H1 (cell line): Measurements from ENCODE around the gene CTNNA3. TPM values are rescaled to one million over a fixed set of nuclear protein-coding genes. Genes with fewer than 3 reads are reported as not detected.

Source experiments
- CTCF ChIA-PET: fragments of 300-600 bp; sonication (Branson Sonifier 250); formaldehyde crosslinking; loops from one replicate; lab custom pipeline; 2021; ENCODE audit not compliant: partially characterized antibody; lab: Charles Lee
- POLR2A ChIA-PET: fragments of 300-600 bp; sonication (Branson Sonifier 250); formaldehyde crosslinking; loops from one replicate; lab custom pipeline; 2021; ENCODE audit warnings: inconsistent platforms; ENCODE audit not compliant: partially characterized antibody; lab: Charles Lee
- DNase-seq, 2 experiments: peaks; one replicate each; pipeline versions ENCODE4 v3.0.0 to v3.0.0-alpha.2; 2010 to 2022; ENCODE audit warnings: low spot score in 2 of 2, low read depth in 1 of 2, mixed read lengths in 1 of 2
- FAIRE-seq: peaks from 2 replicates; lab custom pipeline; 2011; peaks lifted over from hg19 to GRCh38; lab: Jason Lieb, UNC
- H2AFZ ChIP-seq: 2 replicates; pipeline ENCODE4 v1.8.1; 2012; ENCODE audit warnings: low read length, inconsistent platforms
- H2AK5ac ChIP-seq: 2 replicates; pipeline ENCODE4 v1.6.1; 2013; ENCODE audit warnings: low read depth, low read length
- H2BK120ac ChIP-seq: replicated peaks from 2 replicates; pipeline ENCODE3; 2013; ENCODE audit warnings: low read depth, low read length, inconsistent platforms
- H2BK12ac ChIP-seq: 2 replicates; pipeline ENCODE4 v1.6.1; 2013; ENCODE audit warnings: low read depth, low read length
- H2BK15ac ChIP-seq: 2 replicates; pipeline ENCODE4 v1.6.1; 2013; ENCODE audit warnings: low read length
- H2BK20ac ChIP-seq: 2 replicates; pipeline ENCODE4 v1.6.1; 2013; ENCODE audit warnings: low read length
- H2BK5ac ChIP-seq: 2 replicates; pipeline ENCODE4 v1.6.1; 2013; ENCODE audit warnings: low read depth, low read length
- H3K14ac ChIP-seq: 2 replicates; pipeline ENCODE4 v1.6.1; 2013; ENCODE audit warnings: inconsistent platforms; ENCODE audit not compliant: insufficient read length
- H3K18ac ChIP-seq: 2 replicates; pipeline ENCODE4 v1.6.1; 2013; ENCODE audit warnings: low read length; ENCODE audit errors: extremely low read depth
- H3K23ac ChIP-seq: 2 replicates; pipeline ENCODE4 v1.6.1; 2013; ENCODE audit warnings: inconsistent platforms; ENCODE audit not compliant: insufficient read length
- H3K23me2 ChIP-seq: 2 replicates; pipeline ENCODE4 v1.6.1; 2013; ENCODE audit warnings: low read depth, low read length
- H3K27ac ChIP-seq: 2 replicates; pipeline ENCODE4 v1.6.1; 2011; ENCODE audit warnings: low read depth, low read length, inconsistent platforms
- H3K27me3 ChIP-seq, 4 experiments: replicated peaks in 1 of 4; 1 replicate in 1 of 4; 2 replicates in 3 of 4; pipeline versions ENCODE4 v1.6.1 to v1.8.1; 2011 to 2013; ENCODE audit warnings: low read length in 3 of 4, mild to moderate bottlenecking in 3 of 4, inconsistent platforms in 2 of 4, mixed read lengths in 2 of 4, moderate library complexity in 1 of 4; ENCODE audit not compliant: control insufficient read depth in 3 of 4, insufficient read depth in 3 of 4; ENCODE audit errors: extremely low read depth in 1 of 4
- H3K36me3 ChIP-seq, 4 experiments: 2 replicates each; pipeline versions ENCODE4 v1.6.1 to v1.8.1; 2011 to 2013; ENCODE audit warnings: mild to moderate bottlenecking in 4 of 4, low read length in 3 of 4, moderate library complexity in 2 of 4, control low read depth in 1 of 4, inconsistent platforms in 1 of 4; ENCODE audit not compliant: insufficient read depth in 4 of 4, control insufficient read depth in 2 of 4
- H3K4ac ChIP-seq: replicated peaks from 2 replicates; pipeline ENCODE3; 2013; ENCODE audit warnings: low read length, low read depth, mixed read lengths, inconsistent platforms; ENCODE audit not compliant: insufficient read length
- H3K4me1 ChIP-seq, 4 experiments: replicated peaks in 1 of 4; 1 replicate in 1 of 4; 2 replicates in 3 of 4; pipeline versions ENCODE4 v1.6.1 to v1.8.1; 2011 to 2013; ENCODE audit warnings: low read length in 3 of 4, inconsistent platforms in 2 of 4, mixed read lengths in 1 of 4; ENCODE audit not compliant: insufficient read depth in 4 of 4, control insufficient read depth in 3 of 4
- H3K4me2 ChIP-seq, 2 experiments: 2 replicates each; pipeline versions ENCODE4 v1.6.1 to v1.8.1; 2011 to 2013; ENCODE audit warnings: low read depth in 2 of 2, low read length in 2 of 2, control low read depth in 1 of 2, inconsistent platforms in 1 of 2, mild to moderate bottlenecking in 1 of 2; ENCODE audit not compliant: insufficient read depth in 1 of 2
- H3K4me3 ChIP-seq, 4 experiments: fragments of 200-600, 300-600 bp in 1 of 4; sonication (generic), shearing (Covaris generic), sonication (Bioruptor Twin) in 1 of 4; 2 replicates each; pipeline versions ENCODE4 v1.5.1 to v1.8.1; 2011 to 2016; ENCODE audit warnings: low read length in 4 of 4, low read depth in 3 of 4, control low read depth in 2 of 4, inconsistent platforms in 2 of 4, mild to moderate bottlenecking in 2 of 4, mixed read lengths in 1 of 4, moderate library complexity in 1 of 4; ENCODE audit not compliant: insufficient read depth in 2 of 4; ENCODE audit errors: extremely low read depth in 1 of 4
- H3K56ac ChIP-seq: replicated peaks from 2 replicates; pipeline ENCODE3; 2013; ENCODE audit warnings: low read depth, mild to moderate bottlenecking, mixed read lengths, low read length, inconsistent platforms; ENCODE audit not compliant: insufficient read length
- H3K79me1 ChIP-seq: 2 replicates; pipeline ENCODE4 v1.6.1; 2013; ENCODE audit warnings: low read depth, low read length, control low read depth
- H3K79me2 ChIP-seq, 2 experiments: 2 replicates each; pipeline versions ENCODE4 v1.6.1 to v1.8.1; 2012 to 2013; ENCODE audit warnings: low read length in 2 of 2, mild to moderate bottlenecking in 2 of 2, inconsistent platforms in 1 of 2; ENCODE audit not compliant: insufficient read depth in 2 of 2, control insufficient read depth in 1 of 2
- H3K9ac ChIP-seq, 4 experiments: replicated peaks in 1 of 4; 1 replicate in 1 of 4; 2 replicates in 3 of 4; pipeline versions ENCODE4 v1.6.1 to v1.8.1; 2011 to 2013; ENCODE audit warnings: low read depth in 3 of 4, low read length in 3 of 4, control low read depth in 2 of 4, mild to moderate bottlenecking in 2 of 4, moderate library complexity in 2 of 4, inconsistent platforms in 1 of 4; ENCODE audit errors: extremely low read depth in 1 of 4
- H3K9me3 ChIP-seq, 2 experiments: 2 replicates each; pipeline versions ENCODE4 v1.6.1 to v1.8.1; 2012 to 2013; ENCODE audit warnings: mild to moderate bottlenecking in 2 of 2, moderate library complexity in 2 of 2, control low read depth in 1 of 2, inconsistent platforms in 1 of 2, low read depth in 1 of 2, low read length in 1 of 2, mixed read lengths in 1 of 2; ENCODE audit not compliant: insufficient read depth in 2 of 2
- H4K20me1 ChIP-seq, 2 experiments: replicated peaks in 1 of 2; 2 replicates each; pipeline versions ENCODE3 to v1.8.1; 2011 to 2013; ENCODE audit warnings: inconsistent platforms in 2 of 2, low read length in 2 of 2, mild to moderate bottlenecking in 1 of 2; ENCODE audit not compliant: insufficient read depth in 2 of 2, control insufficient read depth in 1 of 2
- H4K5ac ChIP-seq: 2 replicates; pipeline ENCODE4 v1.6.1; 2013; ENCODE audit warnings: low read length, low read depth, mixed read lengths, inconsistent platforms; ENCODE audit not compliant: insufficient read length
- H4K8ac ChIP-seq: 2 replicates; pipeline ENCODE4 v1.8.0; 2013; ENCODE audit warnings: mild to moderate bottlenecking, moderate library complexity, low read length, inconsistent platforms; ENCODE audit not compliant: insufficient read depth; ENCODE audit errors: extremely low read depth
- H4K91ac ChIP-seq: replicated peaks from 2 replicates; pipeline ENCODE3; 2013; ENCODE audit warnings: low read length, mixed read lengths, inconsistent platforms; ENCODE audit not compliant: insufficient read length
- ATF3 ChIP-seq: IDR thresholded peaks from 2 replicates; pipeline ENCODE4 v1.6.1; 2011; ENCODE audit warnings: low read depth, mild to moderate bottlenecking, low read length; ENCODE audit not compliant: insufficient read depth
- BRCA1 ChIP-seq: IDR thresholded peaks from 2 replicates; pipeline ENCODE4 v1.6.1; 2012; ENCODE audit warnings: low read depth, low read length, improper control_type of control experiment
- CBX5 ChIP-seq: fragments of 300-800, 300-1000 bp; sonication (generic); IDR thresholded peaks from 2 replicates; pipeline ENCODE4 v1.7.1; 2016; ENCODE audit warnings: antibody characterized with exemption, low read length, low read depth
- CHD2 ChIP-seq: IDR thresholded peaks from 2 replicates; pipeline ENCODE4 v1.6.1; 2012; ENCODE audit warnings: low read length, improper control_type of control experiment
- FOSL1 ChIP-seq: IDR thresholded peaks from 2 replicates; pipeline ENCODE4 v1.6.1; 2011; ENCODE audit warnings: mild to moderate bottlenecking, low read depth, low read length, moderate library complexity; ENCODE audit not compliant: insufficient read depth
- GTF2F1 ChIP-seq: IDR thresholded peaks from 2 replicates; pipeline ENCODE4 v1.6.1; 2012; ENCODE audit warnings: low read depth, low read length, improper control_type of control experiment, borderline replicate concordance
- KDM4A ChIP-seq: IDR thresholded peaks from one replicate; pipeline ENCODE4 v1.7.1; 2012; ENCODE audit warnings: low read depth, mild to moderate bottlenecking, moderate library complexity, low read length, inconsistent platforms; ENCODE audit not compliant: severe bottlenecking
- KDM5A ChIP-seq: fragments of 200-600 bp; IDR thresholded peaks from 2 replicates; pipeline ENCODE4 v1.7.1; 2012; ENCODE audit warnings: mild to moderate bottlenecking, low read length, inconsistent platforms, mixed read lengths
- MAFK ChIP-seq: IDR thresholded peaks from 2 replicates; pipeline ENCODE4 v1.6.1; 2012; ENCODE audit warnings: low read depth, mild to moderate bottlenecking, improper control_type of control experiment, low read length
- NRF1 ChIP-seq: IDR thresholded peaks from 2 replicates; pipeline ENCODE4 v1.6.1; 2011; ENCODE audit warnings: mild to moderate bottlenecking, low read depth, low read length, improper control_type of control experiment
- POLR2A ChIP-seq, 2 experiments: IDR thresholded peaks; 1 replicate in 1 of 2; 2 replicates in 1 of 2; pipeline ENCODE4 v1.6.1; 2011; ENCODE audit warnings: low read depth in 2 of 2, low read length in 2 of 2, mild to moderate bottlenecking in 2 of 2; ENCODE audit errors: control extremely low read depth in 1 of 2
- RBBP5 ChIP-seq: IDR thresholded peaks from 2 replicates; pipeline ENCODE4 v1.7.1; 2012; ENCODE audit warnings: low read depth, mild to moderate bottlenecking, inconsistent platforms, low read length, moderate library complexity, borderline replicate concordance
- SIN3A ChIP-seq, 2 experiments: IDR thresholded peaks in 1 of 2; conservative IDR thresholded peaks in 1 of 2; 2 replicates each; pipeline ENCODE4 v1.6.1; 2011 to 2012; ENCODE audit warnings: low read length in 2 of 2, improper control_type of control experiment in 1 of 2, low read depth in 1 of 2, mild to moderate bottlenecking in 1 of 2
- SRF ChIP-seq: IDR thresholded peaks from 2 replicates; pipeline ENCODE4 v1.6.1; 2011; ENCODE audit warnings: mild to moderate bottlenecking, low read depth, low read length, moderate library complexity
- YY1 ChIP-seq: IDR thresholded peaks from 2 replicates; pipeline ENCODE4 v1.6.1; 2011; ENCODE audit warnings: low read depth, mild to moderate bottlenecking, low read length
- WGBS, 2 experiments: shearing (Covaris generic) in 1 of 2; methylation state at CpG; one replicate each; pipeline versions ENCODE4 v1.1.6 to v1.1.7; 2013 to 2015; ENCODE audit warnings: low lambda C conversion rate in 2 of 2, mixed read lengths in 2 of 2, inconsistent platforms in 1 of 2, low coverage in 1 of 2, missing lambda C conversion rate in 1 of 2; ENCODE audit not compliant: insufficient replicate concordance in 2 of 2, insufficient coverage in 1 of 2, insufficient read length in 1 of 2; ENCODE audit errors: extremely low coverage in 1 of 2, missing lambda C conversion rate in 1 of 2; 5-methylcytosine and 5-hydroxymethylcytosine counted together
- polyA plus RNA-seq, 7 experiments: library from polyadenylated mRNA; depleted of rRNA in 3 of 7; stranded (reverse) in 5 of 7; unstranded in 2 of 7; fragments of >200 nt in 5 of 7; fragments of 200-250 nt in 2 of 7; gene quantifications; 1 replicate in 5 of 7; 2 replicates in 1 of 7; 4 replicates in 1 of 7; pipeline versions ENCODE4 v1.2.1 to v1.2.3, GENCODE V29; 2011 to 2013; ENCODE audit warnings: missing spikeins in 2 of 7, mixed read lengths in 2 of 7
- total RNA-seq: library from RNA; stranded (reverse); fragmentation: NEBNext Ultra II Directional; extraction: Animal tissue kit (Norgen Biotek cat#: 25700); gene quantifications from 2 replicates; pipeline ENCODE4 v1.2.1, GENCODE V29; 2021

Gene CTNNA3
- total and polyA plus RNA-seq, 2 of the 8 experiments (the other 6 are each of a cell fraction or from before 2014, with no cell fraction given), result 1.3 to 1.5 TPM

GRCh38 chr10:66639371-66639770 lies 1056.6 kb downstream of the CTNNA3 start:
- H2BK12ac ChIP-seq, result no peak overlapping the region
- FAIRE-seq (no peak), DNase-seq (no peak)
- H3K36me3 ChIP-seq, result no peaks in the 10 kb centered on the region
- 43% methylated on average over 1 of the region's 1 CpG; no CpG with 5 or more reads in 1 of the 2 experiments for WGBS, 2 experiments
- no peaks in the 10 kb centered on the region for H3K79me2 ChIP-seq
- no peak overlapping the region for H3K14ac ChIP-seq
- no peak overlapping the region for H4K5ac ChIP-seq
- ChIA-PET CTCF (no interaction called here), POLR2A (no interaction called here)
- no peaks in the 10 kb centered on the region for H3K79me1 ChIP-seq
- H4K8ac ChIP-seq, result no peak overlapping the region
- H2BK15ac ChIP-seq, result no peak overlapping the region
- no peak overlapping the region for H2AFZ ChIP-seq
- H2BK20ac ChIP-seq, result no peak overlapping the region
- no peaks in the 10 kb centered on the region for H4K20me1 ChIP-seq
- no peak overlapping the region for H2AK5ac ChIP-seq
- no peak overlapping the region for H3K18ac ChIP-seq
- H2BK120ac ChIP-seq, result no peak overlapping the region
- H3K9ac ChIP-seq, result no peak overlapping the region
- no peak overlapping the region for H3K27ac ChIP-seq
- no peak overlapping the region for H3K23ac ChIP-seq
- H3K23me2 ChIP-seq, result no peaks in the 10 kb centered on the region; the same call in 1 of the 2 replicates
- H2BK5ac ChIP-seq, result no peak overlapping the region
- no peaks in the 10 kb centered on the region for H3K27me3 ChIP-seq
- H3K9me3 ChIP-seq, result no peaks in the 10 kb centered on the region
- no peak overlapping the region for H3K4me3 ChIP-seq
- no peak overlapping the region for H3K56ac ChIP-seq
- H3K4ac ChIP-seq, result no peak overlapping the region
- H4K91ac ChIP-seq, result no peak overlapping the region
- H3K4me2 ChIP-seq, result no peak overlapping the region
- H3K4me1 ChIP-seq, result peaks cover 0 to 4% (median 0%) of the 10 kb centered on the region in 4 experiments; a peak in 1 of 7 replicates
- TF ChIP-seq CHD2 (no peak), KDM4A (no peak), SRF (no peak), NRF1 (no peak), CBX5 (no peak), MAFK (no peak), RBBP5 (no peak), POLR2A (IDR thresholded peaks at IDR 0.05; ENCODE audit: control extremely low read depth in 1 of 2, low read depth in 2 of 2, low read length in 2 of 2) (no peak), GTF2F1 (no peak), BRCA1 (no peak), FOSL1 (no peak), SIN3A (conservative IDR thresholded peaks at IDR 0.05 in 1 of 2, IDR thresholded peaks at IDR 0.05 in 1 of 2; ENCODE audit: low read depth in 1 of 2, low read length in 2 of 2) (no peak), ATF3 (no peak), KDM5A (no peak), YY1 (no peak)
